Choroid plexus epithelial cell (primary cell): ENCODE data around the gene TREML4.
"Not testable (repeated sequence)": the region's sequence is repeated elsewhere in the genome, so short reads cannot be mapped to it uniquely, and the experiment has no call there.

ENCODE experiments used
- DNase-seq: peaks from one replicate; pipeline ENCODE4 v3.0.0-alpha.2; 2010; ENCODE audit warnings: low read depth
- H3K4me3 ChIP-seq: 2 replicates; pipeline ENCODE4 v1.5.1; 2011; ENCODE audit warnings: low read depth, mild to moderate bottlenecking, control low read depth, low read length, moderate library complexity
- TF ChIP-seq, protein P1 (sequence below): conservative IDR thresholded peaks from 2 replicates; pipeline ENCODE4 v1.5.1; 2011; ENCODE audit warnings: low read depth, mild to moderate bottlenecking, control low read depth, inconsistent platforms, low read length, moderate library complexity

TREML4 gene

DNA sequence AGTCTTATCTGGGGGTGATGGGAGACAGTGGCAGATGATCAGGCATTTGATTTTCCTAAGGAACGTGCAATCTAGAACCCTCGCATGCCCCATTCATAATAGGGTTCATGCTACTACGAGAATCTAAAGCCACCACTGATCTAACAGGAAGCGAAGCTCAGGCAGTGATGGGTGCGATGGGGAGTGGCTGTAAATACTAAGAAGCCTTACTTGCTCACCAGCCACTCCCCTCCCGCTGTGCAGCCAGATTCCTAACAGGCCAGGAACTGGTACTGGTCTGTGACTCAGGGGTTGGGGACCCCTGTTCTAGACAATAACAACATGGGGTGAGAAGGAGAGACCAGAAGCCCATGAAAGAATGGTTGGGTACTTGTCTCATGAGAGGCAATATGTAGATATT, 4.5 kb downstream of the TREML4 start:
- DNase-seq, result peak; percentile 5
- TF ChIP-seq, protein P1, sequence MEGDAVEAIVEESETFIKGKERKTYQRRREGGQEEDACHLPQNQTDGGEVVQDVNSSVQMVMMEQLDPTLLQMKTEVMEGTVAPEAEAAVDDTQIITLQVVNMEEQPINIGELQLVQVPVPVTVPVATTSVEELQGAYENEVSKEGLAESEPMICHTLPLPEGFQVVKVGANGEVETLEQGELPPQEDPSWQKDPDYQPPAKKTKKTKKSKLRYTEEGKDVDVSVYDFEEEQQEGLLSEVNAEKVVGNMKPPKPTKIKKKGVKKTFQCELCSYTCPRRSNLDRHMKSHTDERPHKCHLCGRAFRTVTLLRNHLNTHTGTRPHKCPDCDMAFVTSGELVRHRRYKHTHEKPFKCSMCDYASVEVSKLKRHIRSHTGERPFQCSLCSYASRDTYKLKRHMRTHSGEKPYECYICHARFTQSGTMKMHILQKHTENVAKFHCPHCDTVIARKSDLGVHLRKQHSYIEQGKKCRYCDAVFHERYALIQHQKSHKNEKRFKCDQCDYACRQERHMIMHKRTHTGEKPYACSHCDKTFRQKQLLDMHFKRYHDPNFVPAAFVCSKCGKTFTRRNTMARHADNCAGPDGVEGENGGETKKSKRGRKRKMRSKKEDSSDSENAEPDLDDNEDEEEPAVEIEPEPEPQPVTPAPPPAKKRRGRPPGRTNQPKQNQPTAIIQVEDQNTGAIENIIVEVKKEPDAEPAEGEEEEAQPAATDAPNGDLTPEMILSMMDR, result no peak
- H3K4me3 ChIP-seq, result no peak overlapping the region

DNA sequence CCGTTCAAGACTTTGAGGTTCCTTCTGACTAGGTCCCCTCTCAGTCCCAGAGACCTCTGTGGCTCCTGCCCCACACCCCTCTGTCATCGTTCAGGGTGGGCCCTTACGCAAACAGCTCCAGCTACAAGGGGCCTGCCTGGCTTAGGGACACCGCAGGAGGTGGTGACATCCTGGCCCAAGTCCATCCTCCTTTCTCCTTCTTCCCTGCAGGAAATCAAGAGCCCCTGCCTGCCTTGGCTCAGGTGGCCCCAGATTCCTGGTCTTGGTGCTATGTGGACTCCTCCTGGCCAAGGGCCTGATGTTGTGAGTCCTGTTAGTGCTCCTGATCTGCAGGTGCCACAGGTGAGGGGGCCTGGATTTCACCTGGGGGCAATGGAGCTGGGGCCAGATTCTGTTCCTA, 8.1 kb downstream of the TREML4 start:
- TF ChIP-seq, protein P1, result no peak
- no peak for DNase-seq
- H3K4me3 ChIP-seq, result no peak overlapping the region

DNA sequence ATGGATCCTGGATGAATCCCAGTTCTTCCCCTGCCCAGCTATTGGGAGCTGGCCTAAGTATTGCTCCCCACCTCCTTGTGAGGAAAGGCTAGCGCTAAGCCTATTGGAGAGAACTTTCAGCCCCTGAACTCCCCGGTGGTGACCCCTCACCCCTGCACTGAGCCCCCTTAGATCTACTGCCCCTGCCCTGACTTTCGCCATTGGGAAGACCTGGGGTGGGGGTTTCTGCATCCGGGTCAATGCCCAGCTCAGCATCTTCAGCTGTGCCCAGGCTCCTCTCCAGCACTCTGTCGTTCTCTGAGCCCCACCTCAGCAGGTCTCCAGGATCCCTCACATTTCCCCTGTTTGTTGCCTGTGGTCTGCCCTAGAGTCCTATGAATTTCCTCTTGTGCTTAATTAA, 9.0 kb downstream of the TREML4 start:
- TF ChIP-seq, protein P1, result no peak
- H3K4me3 ChIP-seq, result no peak overlapping the region
- no peak for DNase-seq

DNA sequence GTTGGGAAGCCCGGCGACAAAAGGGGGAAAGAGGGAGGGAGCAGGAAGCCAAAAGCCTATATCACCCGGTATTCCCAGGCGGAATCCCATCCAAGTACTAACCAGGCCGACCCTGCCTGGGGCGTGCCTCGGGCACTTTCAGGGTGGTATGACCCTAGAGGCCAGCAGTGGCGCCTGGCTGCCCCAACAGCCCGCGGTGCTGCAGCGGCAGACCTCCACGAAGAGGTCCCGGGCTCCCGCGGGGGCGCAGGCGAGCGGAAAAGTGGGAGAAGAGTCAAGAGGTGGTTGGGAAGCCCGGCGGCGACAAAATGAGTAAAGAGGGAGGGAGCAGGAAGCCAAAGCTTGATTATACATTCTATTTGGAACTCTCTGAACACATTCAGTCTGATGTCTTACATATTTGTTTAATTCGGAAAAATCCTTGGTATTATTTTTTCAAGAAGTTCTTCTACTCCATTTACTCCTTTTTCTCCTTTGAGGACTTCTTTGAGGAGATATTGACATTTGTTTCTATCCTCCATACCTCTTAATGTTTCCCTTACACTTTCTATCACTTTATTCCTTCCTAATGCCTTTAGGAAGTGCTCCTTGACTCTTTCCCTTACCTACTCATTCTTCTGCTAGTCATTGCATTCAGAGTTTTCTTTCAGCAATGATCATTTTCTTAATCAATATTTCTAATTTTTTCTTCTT, 11.5 kb downstream of the TREML4 start:
- H3K4me3 ChIP-seq, result no peak overlapping the region
- DNase-seq, result no peak
- TF ChIP-seq, protein P1, result no peak

DNA sequence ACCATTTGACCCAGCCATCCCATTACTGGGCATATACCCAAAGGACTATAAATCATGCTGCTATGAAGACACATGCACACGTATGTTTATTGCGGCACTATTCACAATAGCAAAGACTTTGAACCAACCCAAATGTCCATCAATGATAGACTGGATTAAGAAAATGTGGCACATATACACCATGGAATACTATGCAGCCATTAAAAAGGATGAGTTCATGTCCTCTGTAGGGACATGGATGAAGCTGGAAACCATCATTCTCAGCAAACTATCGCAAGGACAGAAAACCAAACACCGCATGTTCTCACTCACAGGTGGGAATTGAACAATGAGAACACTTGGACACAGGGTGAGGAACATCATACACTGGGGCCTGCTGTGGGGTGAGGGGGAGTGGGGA, 18.4 kb downstream of the TREML4 start:
- not testable (repeated sequence) for DNase-seq, H3K4me3 ChIP-seq

DNA sequence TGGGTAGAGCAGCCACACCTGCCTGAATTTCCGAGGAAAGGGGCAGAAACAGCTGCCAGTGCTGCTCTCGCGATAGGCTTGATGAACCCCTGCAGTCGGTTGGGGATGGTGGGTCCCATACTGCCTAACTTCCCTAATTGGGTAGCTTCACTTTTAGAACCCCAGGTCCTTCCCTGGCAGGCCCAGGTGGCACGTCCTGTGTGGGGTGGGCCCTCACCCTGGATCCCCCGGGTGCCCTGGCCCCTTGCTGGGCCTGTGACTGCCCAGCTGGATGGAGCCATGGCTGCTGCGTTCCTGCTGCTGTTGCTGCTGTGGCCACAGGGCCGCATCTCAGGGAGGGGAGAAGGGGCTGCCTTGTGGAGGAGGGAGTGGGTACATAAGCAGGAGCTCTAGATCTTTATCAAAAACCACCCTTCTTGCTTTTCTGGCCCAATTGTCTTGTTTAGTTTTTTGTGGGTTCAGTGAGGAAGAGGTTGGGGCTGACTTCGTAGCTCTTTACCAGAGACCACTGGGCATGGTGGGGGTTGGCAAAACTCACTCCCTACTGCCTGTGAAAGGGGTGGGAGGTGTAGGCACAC, 19.2 kb downstream of the TREML4 start:
- no peak for DNase-seq
- H3K4me3 ChIP-seq, result no peak overlapping the region
- TF ChIP-seq, protein P1, result no peak

DNA sequence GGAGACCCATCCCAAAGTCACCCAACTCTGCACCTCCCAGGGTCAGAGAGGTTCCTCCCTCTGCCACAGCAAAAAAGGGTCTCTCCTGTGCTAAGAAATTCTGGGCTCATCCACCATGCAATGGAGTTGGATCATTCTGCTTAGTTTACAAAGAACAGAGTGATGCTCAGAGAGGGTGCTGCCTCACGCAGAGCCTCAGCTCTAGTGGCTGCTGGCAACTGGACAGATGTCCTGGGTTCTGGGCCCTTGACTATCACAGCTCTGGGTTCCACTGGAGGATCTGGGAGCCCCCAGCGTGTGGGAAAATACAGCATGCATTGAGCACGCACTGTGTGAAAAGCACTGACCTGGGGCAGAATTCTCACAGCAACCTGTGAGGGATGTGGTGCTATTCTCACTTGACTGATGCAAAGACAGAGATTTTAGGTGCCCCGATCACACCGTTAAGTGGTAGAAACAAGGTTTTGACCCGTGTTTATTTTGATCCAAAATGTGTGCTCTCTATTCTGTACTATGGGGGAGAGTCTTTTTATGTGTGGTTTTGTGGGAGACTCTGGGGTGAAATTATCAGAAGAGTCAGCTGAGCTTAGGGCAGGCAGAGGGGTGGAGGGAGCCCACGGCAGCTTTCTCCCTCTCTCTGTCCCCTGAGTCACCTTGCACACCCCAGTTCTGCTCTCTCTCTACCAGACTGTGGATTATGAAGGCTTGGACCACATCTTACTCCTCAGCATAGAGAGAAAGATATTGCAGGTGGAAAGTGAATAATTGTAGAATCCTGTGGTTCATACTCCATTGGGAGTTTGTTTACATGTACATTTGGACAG, 19.9 kb downstream of the TREML4 start:
- TF ChIP-seq, protein P1, result no peak
- DNase-seq, result no peak

More for the DNA sequence above, 19.9 kb downstream of the TREML4 start:
- H3K4me3 ChIP-seq, result no peak overlapping the region
